DND-41 (cell line): ENCODE data around the gene EXOC4.

ENCODE experiments used
- CTCF ChIP-seq: IDR thresholded peaks from 2 replicates; pipeline ENCODE4 v1.5.1; 2012; ENCODE audit warnings: borderline replicate concordance, low read length, moderate library complexity, mild to moderate bottlenecking; ENCODE audit not compliant: poor library complexity, severe bottlenecking; ENCODE audit errors: extremely low read depth
- EZH2 ChIP-seq: IDR thresholded peaks from 3 replicates; pipeline ENCODE4 v1.6.1; 2012; ENCODE audit warnings: borderline replicate concordance, low read depth, mild to moderate bottlenecking, moderate library complexity, low read length, inconsistent platforms; ENCODE audit not compliant: severe bottlenecking

- TF ChIP-seq CTCF, result no peak
- TF ChIP-seq EZH2, result no peak
These were observed 806.1 kb downstream of the EXOC4 start for GRCh38 chr7:134058980-134059379.
